DND-41 (cell line): ENCODE measurements around the gene WFDC5.
"Not testable (repeated sequence)": the region's sequence is repeated elsewhere in the genome, so short reads cannot be mapped to it uniquely, and the experiment has no call there.

Source experiments
- ATAC-seq: fragments of 200-7000 bp; cut with Tn5 transposase; 3 replicates; pipeline ENCODE4 v1.9.1; 2021; ENCODE audit warnings: low read depth; ENCODE audit not compliant: insufficient read depth
- DNase-seq: peaks from one replicate; pipeline ENCODE4 v3.0.0-alpha.2; 2020
- H2AFZ ChIP-seq: 2 replicates; pipeline ENCODE4 v1.6.0; 2012; ENCODE audit warnings: low read depth, low read length
- H3K27ac ChIP-seq: 2 replicates; pipeline ENCODE4 v1.5.1; 2012; ENCODE audit warnings: low read length, inconsistent platforms
- H3K27me3 ChIP-seq: fragments of 200-600 bp; sonication (generic); 2 replicates; pipeline ENCODE4 v1.6.0; 2012; ENCODE audit warnings: low read length, mild to moderate bottlenecking, inconsistent platforms; ENCODE audit not compliant: insufficient read depth, poor library complexity
- H3K36me3 ChIP-seq: 2 replicates; pipeline ENCODE4 v1.5.1; 2012; ENCODE audit warnings: low read length, inconsistent platforms; ENCODE audit not compliant: insufficient read depth
- H3K4me1 ChIP-seq: 2 replicates; pipeline ENCODE4 v1.5.1; 2012; ENCODE audit warnings: mild to moderate bottlenecking, low read length; ENCODE audit not compliant: insufficient read depth
- H3K4me2 ChIP-seq: 2 replicates; pipeline ENCODE4 v1.6.0; 2012; ENCODE audit warnings: mild to moderate bottlenecking, moderate library complexity, low read length, inconsistent platforms; ENCODE audit not compliant: insufficient read depth
- H3K4me3 ChIP-seq, 2 experiments: fragments of 200-600 bp in 1 of 2; shearing (Covaris generic) in 1 of 2; 2 replicates each; pipeline ENCODE4 v1.5.1; 2012 to 2016; ENCODE audit warnings: inconsistent platforms in 2 of 2, low read length in 2 of 2, mild to moderate bottlenecking in 2 of 2, low read depth in 1 of 2, moderate library complexity in 1 of 2
- H3K79me2 ChIP-seq: 2 replicates; pipeline ENCODE4 v1.6.0; 2012; ENCODE audit warnings: low read length, inconsistent platforms; ENCODE audit not compliant: insufficient read depth
- H3K9ac ChIP-seq: 2 replicates; pipeline ENCODE4 v1.6.0; 2012; ENCODE audit warnings: low read depth, mild to moderate bottlenecking, inconsistent platforms, low read length, moderate library complexity
- H3K9me3 ChIP-seq: 2 replicates; pipeline ENCODE4 v1.5.1; 2012; ENCODE audit warnings: low read length, moderate library complexity, mild to moderate bottlenecking, inconsistent platforms; ENCODE audit not compliant: insufficient read depth, severe bottlenecking
- H4K20me1 ChIP-seq: 2 replicates; pipeline ENCODE4 v1.6.0; 2012; ENCODE audit warnings: low read length; ENCODE audit not compliant: insufficient read depth
- EZH2 ChIP-seq: IDR thresholded peaks from 3 replicates; pipeline ENCODE4 v1.6.1; 2012; ENCODE audit warnings: borderline replicate concordance, low read depth, mild to moderate bottlenecking, moderate library complexity, low read length, inconsistent platforms; ENCODE audit not compliant: severe bottlenecking
- TF ChIP-seq, protein P1 (sequence below): IDR thresholded peaks from 2 replicates; pipeline ENCODE4 v1.5.1; 2012; ENCODE audit warnings: borderline replicate concordance, low read length, moderate library complexity, mild to moderate bottlenecking; ENCODE audit not compliant: poor library complexity, severe bottlenecking; ENCODE audit errors: extremely low read depth

The WFDC5 gene

DNA sequence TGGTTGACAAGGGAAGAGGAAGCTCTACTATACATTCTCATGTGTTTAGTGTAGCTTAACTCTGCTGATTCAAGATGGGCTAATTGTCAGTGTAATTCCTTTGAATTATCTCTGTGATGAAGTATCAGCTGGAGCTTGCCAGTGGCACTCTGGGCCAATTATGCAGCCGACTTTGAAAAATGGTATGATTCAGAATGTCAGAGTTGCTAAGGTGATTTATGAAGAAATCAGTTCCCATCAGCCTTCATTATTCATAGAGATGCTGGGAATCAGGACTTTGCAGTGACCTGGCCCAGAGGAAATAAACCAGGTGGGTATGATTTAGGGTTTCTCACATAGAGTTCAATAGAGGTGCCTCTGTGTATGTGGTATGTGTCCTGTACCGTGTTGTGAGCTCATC, 47.4 kb downstream of the WFDC5 start:
- H3K79me2 ChIP-seq, result peaks cover 5% of the 10 kb centered on the region; the same call in 1 of the 2 replicates
- H2AFZ ChIP-seq, result no peak overlapping the region
- no peaks in the 10 kb centered on the region for H3K4me1 ChIP-seq
- H3K4me2 ChIP-seq, result no peak overlapping the region
- no peak for DNase-seq
- no peaks in the 10 kb centered on the region for H3K27me3 ChIP-seq
- no peak for ATAC-seq
- no peak for TF ChIP-seq EZH2
- TF ChIP-seq, protein P1, sequence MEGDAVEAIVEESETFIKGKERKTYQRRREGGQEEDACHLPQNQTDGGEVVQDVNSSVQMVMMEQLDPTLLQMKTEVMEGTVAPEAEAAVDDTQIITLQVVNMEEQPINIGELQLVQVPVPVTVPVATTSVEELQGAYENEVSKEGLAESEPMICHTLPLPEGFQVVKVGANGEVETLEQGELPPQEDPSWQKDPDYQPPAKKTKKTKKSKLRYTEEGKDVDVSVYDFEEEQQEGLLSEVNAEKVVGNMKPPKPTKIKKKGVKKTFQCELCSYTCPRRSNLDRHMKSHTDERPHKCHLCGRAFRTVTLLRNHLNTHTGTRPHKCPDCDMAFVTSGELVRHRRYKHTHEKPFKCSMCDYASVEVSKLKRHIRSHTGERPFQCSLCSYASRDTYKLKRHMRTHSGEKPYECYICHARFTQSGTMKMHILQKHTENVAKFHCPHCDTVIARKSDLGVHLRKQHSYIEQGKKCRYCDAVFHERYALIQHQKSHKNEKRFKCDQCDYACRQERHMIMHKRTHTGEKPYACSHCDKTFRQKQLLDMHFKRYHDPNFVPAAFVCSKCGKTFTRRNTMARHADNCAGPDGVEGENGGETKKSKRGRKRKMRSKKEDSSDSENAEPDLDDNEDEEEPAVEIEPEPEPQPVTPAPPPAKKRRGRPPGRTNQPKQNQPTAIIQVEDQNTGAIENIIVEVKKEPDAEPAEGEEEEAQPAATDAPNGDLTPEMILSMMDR, result no peak
- H3K9ac ChIP-seq, result no peak overlapping the region
- H3K36me3 ChIP-seq, result peaks cover 28% of the 10 kb centered on the region
- H3K27ac ChIP-seq, result no peak overlapping the region
- H3K4me3 ChIP-seq, result no peak overlapping the region
- no peaks in the 10 kb centered on the region for H3K9me3 ChIP-seq
- H4K20me1 ChIP-seq, result peaks cover 9% of the 10 kb centered on the region; the same call in 1 of the 2 replicates

DNA sequence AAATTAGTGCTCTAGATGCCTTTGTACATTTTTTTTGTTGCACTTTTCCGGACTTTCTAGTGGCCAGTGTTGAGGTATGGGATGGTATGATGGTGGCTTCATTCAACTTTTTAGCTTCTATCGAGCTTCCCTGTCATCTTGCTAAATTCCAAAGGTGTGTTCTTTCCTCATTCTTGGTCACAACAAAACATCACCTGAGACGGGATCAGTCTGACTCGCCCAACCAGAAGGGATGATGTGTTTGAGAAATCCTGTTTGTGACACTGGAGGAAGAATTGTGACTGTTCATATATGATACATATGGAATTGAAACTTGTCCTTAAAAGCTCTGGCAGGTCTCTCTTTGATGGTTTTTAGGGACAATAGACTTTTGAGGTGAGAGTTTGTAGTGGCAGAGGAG, 47.9 kb downstream of the WFDC5 start:
- Histone ChIP-seq H3K27me3 (no peaks in the 10 kb centered on the region), H3K9ac (no peak overlapping the region), H3K27ac (no peak overlapping the region), H4K20me1 (peaks cover 9% of the 10 kb centered on the region; the same call in 1 of the 2 replicates), H3K79me2 (peaks cover 5% of the 10 kb centered on the region; the same call in 1 of the 2 replicates), H3K36me3 (peaks cover 29% of the 10 kb centered on the region), H3K4me3 (no peak overlapping the region), H2AFZ (no peak overlapping the region), H3K9me3 (no peaks in the 10 kb centered on the region), H3K4me2 (no peak overlapping the region), H3K4me1 (no peaks in the 10 kb centered on the region)
- DNase-seq (no peak), ATAC-seq (no peak)
- no peak for TF ChIP-seq EZH2
- TF ChIP-seq, protein P1, result no peak

DNA sequence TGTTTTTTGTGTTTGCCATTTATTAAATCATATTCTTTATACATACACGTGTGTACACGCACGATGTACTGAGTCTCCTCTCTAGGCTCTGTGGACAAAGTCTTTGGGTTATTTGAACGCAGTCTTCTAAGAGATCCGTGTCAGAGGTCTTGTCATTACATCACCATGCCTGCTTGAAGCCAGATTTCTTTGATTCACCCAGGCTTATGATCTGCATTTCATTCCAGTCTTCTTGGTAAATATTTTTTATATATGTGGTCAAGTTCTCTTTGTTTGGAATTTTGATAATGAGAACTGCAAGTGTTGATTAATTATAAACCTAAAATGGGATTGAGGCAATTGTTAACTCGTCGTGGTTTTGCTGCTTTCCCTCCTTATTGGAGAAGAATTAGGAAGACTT, 48.6 kb downstream of the WFDC5 start:
- peaks cover 31% of the 10 kb centered on the region for H3K36me3 ChIP-seq
- H3K27ac ChIP-seq, result no peak overlapping the region
- no peak for DNase-seq
- H2AFZ ChIP-seq, result no peak overlapping the region
- H3K79me2 ChIP-seq, result peaks cover 6% of the 10 kb centered on the region; the same call in 1 of the 2 replicates
- H3K27me3 ChIP-seq, result no peaks in the 10 kb centered on the region
- no peaks in the 10 kb centered on the region for H3K4me1 ChIP-seq
- H4K20me1 ChIP-seq, result peaks cover 9% of the 10 kb centered on the region; the same call in 1 of the 2 replicates
- no peak overlapping the region for H3K9ac ChIP-seq
- no peaks in the 10 kb centered on the region for H3K9me3 ChIP-seq
- H3K4me3 ChIP-seq, result no peak overlapping the region
- H3K4me2 ChIP-seq, result no peak overlapping the region
- no peak for TF ChIP-seq EZH2
- TF ChIP-seq, protein P1, result no peak
- ATAC-seq, result no peak

DNA sequence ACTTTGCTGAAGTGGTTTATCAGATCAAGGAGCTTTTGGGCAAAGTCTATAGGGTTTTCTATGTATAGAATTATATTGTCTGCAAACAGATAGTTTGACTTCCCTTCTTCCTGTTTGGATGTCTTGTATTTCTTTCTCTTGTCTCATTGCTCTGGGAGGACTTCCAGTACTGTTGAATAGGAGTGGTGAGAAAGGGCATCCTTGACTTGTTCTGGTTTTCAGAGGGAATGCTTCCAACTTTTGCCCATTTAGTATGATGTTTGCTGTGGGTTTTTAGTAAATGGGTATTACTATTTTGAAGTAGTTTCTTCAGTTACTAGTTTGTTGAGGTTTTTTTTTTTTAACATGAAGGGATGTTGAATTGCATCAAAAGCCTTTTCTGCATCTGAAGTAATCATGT, 50.2 kb downstream of the WFDC5 start:
- DNase-seq, result no peak
- H3K4me2 ChIP-seq, result no peak overlapping the region
- no peaks in the 10 kb centered on the region for H3K9me3 ChIP-seq
- no peaks in the 10 kb centered on the region for H3K4me1 ChIP-seq
- H3K27ac ChIP-seq, result no peak overlapping the region
- no peaks in the 10 kb centered on the region for H3K27me3 ChIP-seq
- peaks cover 7% of the 10 kb centered on the region; the same call in 1 of the 2 replicates for H4K20me1 ChIP-seq
- no peak overlapping the region for H3K4me3 ChIP-seq
- no peak overlapping the region for H2AFZ ChIP-seq
- no peak for TF ChIP-seq EZH2
- no peak overlapping the region for H3K9ac ChIP-seq
- peaks cover 31% of the 10 kb centered on the region for H3K36me3 ChIP-seq
- H3K79me2 ChIP-seq, result peaks cover 8% of the 10 kb centered on the region; the same call in 1 of the 2 replicates
- ATAC-seq, result no peak

DNA sequence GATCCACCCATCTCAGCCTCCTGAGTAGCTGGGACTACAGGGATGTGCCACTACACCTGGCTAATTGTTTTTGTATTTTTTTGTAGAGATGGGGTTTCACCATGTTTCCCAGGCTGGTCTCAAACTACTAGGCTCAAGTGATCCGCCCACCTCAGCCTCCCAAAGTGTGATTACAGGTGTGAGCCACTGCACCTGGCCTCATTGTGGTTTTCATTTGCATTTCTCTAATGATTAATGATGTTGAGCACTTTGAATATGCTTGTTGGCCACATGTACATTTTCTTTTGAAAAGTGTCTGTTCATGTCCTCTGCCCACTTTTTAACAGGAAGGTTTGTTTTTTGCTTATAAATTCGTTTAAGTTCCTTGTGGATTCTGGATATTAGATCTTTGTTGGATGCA, 51.9 kb downstream of the WFDC5 start:
- not testable (repeated sequence) for H3K4me3 ChIP-seq, H3K79me2 ChIP-seq, H3K4me1 ChIP-seq, ATAC-seq, DNase-seq, H3K27ac ChIP-seq, H2AFZ ChIP-seq, H3K9me3 ChIP-seq, H3K9ac ChIP-seq, H3K4me2 ChIP-seq, H3K27me3 ChIP-seq, H4K20me1 ChIP-seq
- peaks cover 26% of the 10 kb centered on the region for H3K36me3 ChIP-seq
